Ectodermal cell (in vitro differentiated cells): ENCODE results near the gene PLK4.
"Not testable (repeated sequence)": the region's sequence is repeated elsewhere in the genome, so short reads cannot be mapped to it uniquely, and the experiment has no call there.

ENCODE experiments used
- H3K27ac ChIP-seq: 2 replicates; pipeline ENCODE4 v1.7.0; 2013; ENCODE audit warnings: mild to moderate bottlenecking, low read depth, low read length; ENCODE audit not compliant: insufficient read depth, poor library complexity, severe bottlenecking
- H3K27me3 ChIP-seq: 2 replicates; pipeline ENCODE4 v1.7.0; 2013; ENCODE audit warnings: mild to moderate bottlenecking, low read length; ENCODE audit not compliant: insufficient read depth, control insufficient read depth, poor library complexity, severe bottlenecking
- H3K36me3 ChIP-seq: one replicate; pipeline ENCODE4 v1.7.0; 2013; ENCODE audit warnings: low read length; ENCODE audit not compliant: control insufficient read depth, insufficient read depth
- H3K4me1 ChIP-seq: one replicate; pipeline ENCODE4 v1.7.0; 2013; ENCODE audit warnings: low read length; ENCODE audit not compliant: control insufficient read depth, insufficient read depth
- H3K4me3 ChIP-seq: 2 replicates; pipeline ENCODE4 v1.7.0; 2013; ENCODE audit warnings: low read depth, low read length, control low read depth; ENCODE audit not compliant: insufficient read depth
- H3K9me3 ChIP-seq: 2 replicates; pipeline ENCODE4 v1.7.0; 2013; ENCODE audit warnings: mild to moderate bottlenecking, low read length, moderate library complexity; ENCODE audit not compliant: control insufficient read depth
- WGBS, 2 experiments: methylation state at CpG; one replicate each; pipeline ENCODE4 v1.1.7; 2013; ENCODE audit warnings: missing lambda C conversion rate in 2 of 2; 5-methylcytosine and 5-hydroxymethylcytosine counted together

Gene PLK4

GRCh38 chr4:127899682-127900081, 19.0 kb downstream of the PLK4 start:
- 94 to 96% methylated on average over 4 of the region's 4 CpGs for WGBS, 2 experiments
- not testable (repeated sequence) for H3K27me3 ChIP-seq, H3K9me3 ChIP-seq, H3K27ac ChIP-seq, H3K4me1 ChIP-seq, H3K4me3 ChIP-seq
- peaks cover 14% of the 10 kb centered on the region for H3K36me3 ChIP-seq

- H3K27me3 ChIP-seq = no peaks in the 10 kb centered on the region
Observed at GRCh38 chr4:127905029-127905428, 24.3 kb downstream of the PLK4 start.

GRCh38 chr4:127916512-127916911, 35.8 kb downstream of the PLK4 start:
- Histone ChIP-seq H3K4me3 (no peak overlapping the region), H3K4me1 (no peaks in the 10 kb centered on the region), H3K9me3 (no peaks in the 10 kb centered on the region), H3K27me3 (no peaks in the 10 kb centered on the region), H3K27ac (no peak overlapping the region), H3K36me3 (no peaks in the 10 kb centered on the region)
- 94 to 95% methylated on average over 2 to 3 of the region's 3 CpGs for WGBS, 2 experiments

More at GRCh38 chr4:127905029-127905428, 24.3 kb downstream of the PLK4 start:
- Histone ChIP-seq H3K27ac (no peak overlapping the region), H3K4me3 (no peak overlapping the region), H3K4me1 (no peaks in the 10 kb centered on the region), H3K36me3 (no peaks in the 10 kb centered on the region), H3K9me3 (no peaks in the 10 kb centered on the region)
- 90 to 92% methylated on average over 8 of the region's 8 CpGs for WGBS, 2 experiments

- Histone ChIP-seq H3K9me3 (no peaks in the 10 kb centered on the region), H3K27ac (no peak overlapping the region), H3K4me1 (no peaks in the 10 kb centered on the region), H3K4me3 (no peak overlapping the region), H3K36me3 (no peaks in the 10 kb centered on the region), H3K27me3 (no peaks in the 10 kb centered on the region)
Observed at GRCh38 chr4:127917151-127917550, 36.5 kb downstream of the PLK4 start.

GRCh38 chr4:127920521-127920920, 39.8 kb downstream of the PLK4 start:
- Histone ChIP-seq H3K9me3 (no peaks in the 10 kb centered on the region), H3K4me1 (no peaks in the 10 kb centered on the region), H3K27me3 (no peaks in the 10 kb centered on the region), H3K36me3 (no peaks in the 10 kb centered on the region), H3K4me3 (no peak overlapping the region), H3K27ac (no peak overlapping the region)
- WGBS, 2 experiments = 89 to 96% methylated on average over 3 of the region's 3 CpGs

GRCh38 chr4:127922226-127922625, 41.5 kb downstream of the PLK4 start:
- H3K36me3 ChIP-seq = no peaks in the 10 kb centered on the region
- no peaks in the 10 kb centered on the region for H3K9me3 ChIP-seq
- no peaks in the 10 kb centered on the region for H3K4me1 ChIP-seq
- H3K27me3 ChIP-seq = no peaks in the 10 kb centered on the region
- 92 to 94% methylated on average over 1 of the region's 2 CpGs for WGBS, 2 experiments
- no peak overlapping the region for H3K27ac ChIP-seq
- no peak overlapping the region for H3K4me3 ChIP-seq

- WGBS, 2 experiments = 87 to 100% methylated on average over 2 of the region's 2 CpGs
- H3K9me3 ChIP-seq, H3K4me1 ChIP-seq, H3K27ac ChIP-seq, H3K36me3 ChIP-seq, H3K4me3 ChIP-seq, H3K27me3 ChIP-seq: not testable (repeated sequence)
Observed at GRCh38 chr4:127925720-127926119, 45.0 kb downstream of the PLK4 start.

GRCh38 chr4:127930175-127930574, 49.5 kb downstream of the PLK4 start:
- Histone ChIP-seq H3K36me3 (no peaks in the 10 kb centered on the region), H3K27me3 (no peaks in the 10 kb centered on the region), H3K4me1 (no peaks in the 10 kb centered on the region), H3K4me3 (no peak overlapping the region), H3K27ac (no peak overlapping the region), H3K9me3 (no peaks in the 10 kb centered on the region)
- WGBS, 2 experiments = 83 to 88% methylated on average over 1 of the region's 1 CpG

- WGBS, 2 experiments = 91 to 92% methylated on average over 5 of the region's 6 CpGs
- not testable (repeated sequence) for H3K4me1 ChIP-seq, H3K36me3 ChIP-seq, H3K27ac ChIP-seq, H3K4me3 ChIP-seq, H3K27me3 ChIP-seq, H3K9me3 ChIP-seq
Observed at GRCh38 chr4:127931836-127932235, 51.1 kb downstream of the PLK4 start.

- Histone ChIP-seq H3K4me3 (no peak overlapping the region), H3K27me3 (no peaks in the 10 kb centered on the region), H3K27ac (no peak overlapping the region), H3K36me3 (no peaks in the 10 kb centered on the region), H3K9me3 (no peaks in the 10 kb centered on the region), H3K4me1 (no peaks in the 10 kb centered on the region)
- WGBS, 2 experiments = 87 to 100% methylated on average over 1 of the region's 1 CpG
Observed at GRCh38 chr4:127936974-127937373, 56.3 kb downstream of the PLK4 start.
